Ramos (cell line): Measurements from ENCODE around the gene MCF2L.
"Not testable (repeated sequence)": the region's sequence is repeated elsewhere in the genome, so short reads cannot be mapped to it uniquely, and the experiment has no call there.

Source experiments
- in situ Hi-C: fragments of 300-500 bp; cut with MboI; formaldehyde crosslinking; loops from one replicate; pipeline ENCODE4 v1.14.3; 2022; ENCODE audit warnings: low sequenced_read_pairs; ENCODE audit not compliant: unreplicated experiment

The MCF2L gene

DNA sequence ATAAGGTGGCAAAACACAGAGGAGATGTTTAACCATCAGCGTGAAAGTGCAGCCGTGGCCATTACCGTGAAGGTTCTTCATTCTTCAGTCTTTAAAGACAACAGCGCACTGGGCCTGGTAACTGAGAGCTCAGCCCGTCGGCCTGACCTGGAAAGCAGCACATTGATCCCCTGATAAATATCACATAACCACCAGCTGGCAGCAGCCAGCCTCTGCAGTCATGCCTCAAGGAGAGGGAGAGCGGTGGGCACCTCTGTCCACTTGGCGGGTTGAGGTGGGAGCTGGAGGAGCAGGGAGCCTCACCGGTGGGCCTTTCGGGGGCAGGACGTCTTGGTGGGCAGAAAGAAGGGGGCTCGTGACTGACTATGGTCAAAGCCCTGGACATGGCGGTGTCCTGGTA, 58.1 kb downstream of the MCF2L start:
- in situ Hi-C loops: no loop called here

DNA sequence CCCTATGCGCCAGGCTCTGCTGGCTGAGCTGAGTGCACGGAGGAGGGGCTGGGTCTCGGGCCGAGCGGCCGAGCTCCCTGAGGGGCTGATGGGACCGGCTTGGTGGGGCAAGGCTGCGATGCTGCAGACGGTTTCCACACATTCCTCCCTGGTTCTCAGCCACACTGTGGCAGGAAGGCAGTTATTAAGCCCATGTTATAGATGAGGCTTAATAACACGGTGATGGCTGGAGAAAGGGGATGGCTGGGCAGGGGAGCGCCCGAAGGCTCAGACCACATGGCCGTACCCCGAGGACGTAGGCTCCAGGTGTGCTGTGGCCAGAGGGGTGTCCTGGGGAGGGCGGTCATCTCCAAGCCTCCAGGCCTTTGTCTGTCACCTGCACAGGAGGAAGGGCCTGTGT, 58.6 kb downstream of the MCF2L start:
- in situ Hi-C loops: no loop called here

DNA sequence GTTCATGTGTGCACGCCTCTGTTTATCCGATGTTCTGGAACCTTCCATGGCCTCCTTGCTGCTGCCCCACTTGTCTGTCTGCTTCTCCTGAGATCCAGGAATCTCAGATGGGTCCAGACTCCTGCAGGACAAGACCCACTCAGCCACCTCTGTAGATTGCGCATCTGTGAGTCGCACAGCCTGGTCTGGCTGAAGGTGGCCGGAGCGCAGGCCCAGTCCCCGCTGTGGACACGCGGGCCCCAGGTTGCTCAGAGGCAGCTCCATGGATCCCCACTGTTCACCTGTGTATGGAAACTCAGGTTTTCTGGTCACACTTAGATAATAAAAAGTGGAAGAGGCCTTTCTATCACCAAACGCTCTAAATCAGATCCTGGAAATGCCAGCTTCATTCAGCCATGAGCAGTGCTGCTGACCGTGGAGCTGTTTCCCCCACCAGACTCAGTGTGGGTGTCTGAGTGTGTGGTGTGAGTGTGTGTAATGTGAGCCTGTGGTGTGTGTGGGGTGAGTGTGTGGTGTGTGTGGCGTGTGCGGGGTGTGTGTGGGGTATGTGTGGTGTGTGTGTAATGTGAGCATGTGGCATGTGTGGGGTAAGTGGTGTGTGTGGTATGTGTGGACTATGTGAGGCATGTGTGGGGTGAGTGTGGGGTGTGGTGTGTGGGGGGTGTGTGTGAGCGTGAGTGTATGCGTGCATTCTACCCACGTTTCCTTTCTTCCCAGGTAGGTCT, 59.5 kb downstream of the MCF2L start:
- in situ Hi-C loops: no loop called here

DNA sequence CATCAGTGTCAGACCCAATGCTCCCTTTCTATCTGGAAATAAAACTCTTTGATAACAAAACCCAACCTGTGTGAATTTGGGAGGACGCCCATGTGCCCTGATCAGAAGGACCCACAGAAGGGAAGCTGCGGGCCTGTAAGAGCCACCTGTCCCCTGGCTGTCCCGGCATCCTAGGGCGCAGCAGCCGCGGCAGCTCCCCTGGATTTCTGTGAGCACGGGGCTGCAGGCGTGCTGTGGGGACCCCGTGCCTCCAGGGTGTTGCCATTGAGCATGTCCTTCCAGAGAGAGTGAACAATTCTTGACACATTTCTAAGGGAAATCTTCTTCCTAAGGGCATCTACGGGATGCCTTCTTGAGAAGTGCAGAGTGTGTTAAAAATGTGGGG, 60.0 kb downstream of the MCF2L start:
- in situ Hi-C loops: no loop called here

DNA sequence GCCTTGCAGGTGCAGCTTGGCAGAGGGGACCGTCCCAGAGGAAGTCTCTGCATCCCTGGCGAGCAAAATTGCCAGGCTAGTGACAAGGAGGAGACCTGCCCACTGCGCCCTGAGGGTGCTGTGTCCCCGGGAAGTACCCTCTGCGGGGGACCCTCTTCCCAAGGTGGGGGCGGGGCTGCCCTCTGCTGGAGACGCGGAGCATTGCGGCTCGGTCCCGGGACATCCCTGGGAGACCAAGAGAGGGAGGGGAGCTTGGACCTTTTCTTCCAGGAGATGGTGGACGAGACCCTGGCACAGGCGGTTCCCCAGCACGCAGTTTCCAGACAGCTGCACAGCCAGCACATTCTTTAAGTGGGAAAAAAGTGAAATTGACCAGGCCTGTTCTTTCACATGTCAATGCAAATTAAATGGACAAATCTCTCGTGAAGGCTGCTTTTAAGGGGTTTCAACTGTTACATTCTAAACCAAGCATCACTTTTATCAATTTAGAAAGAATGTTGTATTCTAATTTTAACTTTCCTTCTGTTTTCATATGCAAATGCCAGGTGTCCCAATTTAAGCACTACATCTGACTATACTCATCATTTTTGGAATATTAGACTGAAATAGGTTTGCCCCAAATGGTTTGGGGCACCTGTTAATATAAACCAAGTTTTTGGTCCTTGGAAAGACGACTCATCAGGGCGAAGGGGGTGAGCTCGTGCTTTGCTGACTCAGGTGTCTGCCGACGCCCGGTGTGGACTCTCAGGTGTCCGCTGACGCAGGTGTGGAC, 60.7 kb downstream of the MCF2L start:
- in situ Hi-C loops: no loop called here

DNA sequence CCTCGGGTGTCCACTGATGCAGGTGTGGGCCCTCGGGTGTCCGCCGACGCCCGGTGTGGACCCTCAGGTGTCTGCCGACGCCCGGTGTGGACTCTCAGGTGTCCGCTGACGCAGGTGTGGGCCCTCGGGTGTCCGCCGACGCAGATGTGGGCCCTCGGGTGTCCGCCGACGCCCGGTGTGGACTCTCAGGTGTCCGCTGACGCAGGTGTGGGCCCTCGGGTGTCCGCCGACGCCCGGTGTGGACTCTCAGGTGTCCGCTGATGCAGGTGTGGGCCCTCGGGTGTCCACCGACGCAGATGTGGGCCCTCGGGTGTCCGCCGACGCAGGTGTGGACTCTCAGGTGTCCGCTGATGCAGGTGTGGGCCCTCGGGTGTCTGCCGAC, 61.2 kb downstream of the MCF2L start:
- in situ Hi-C loops: not testable (repeated sequence)

DNA sequence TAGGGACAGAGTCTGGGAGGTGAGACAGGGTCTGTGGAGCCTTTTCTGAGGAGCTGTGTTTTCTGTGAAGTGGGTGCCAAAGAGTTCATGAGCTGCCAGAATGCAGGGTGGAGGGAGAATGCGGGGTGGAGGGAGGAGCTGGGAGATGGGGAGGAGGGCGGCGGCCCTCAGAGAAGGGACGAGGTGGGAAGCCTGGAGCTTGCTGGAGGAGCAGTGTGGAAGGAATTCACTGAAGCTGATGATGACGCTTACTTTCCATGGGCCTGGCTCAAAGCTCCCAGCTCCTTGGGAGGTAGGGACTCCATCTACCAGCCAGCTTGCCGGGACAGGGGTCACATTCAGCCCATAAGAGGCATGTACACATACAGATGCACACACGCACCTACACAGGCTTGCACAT, 62.5 kb downstream of the MCF2L start:
- in situ Hi-C loops: no loop called here

DNA sequence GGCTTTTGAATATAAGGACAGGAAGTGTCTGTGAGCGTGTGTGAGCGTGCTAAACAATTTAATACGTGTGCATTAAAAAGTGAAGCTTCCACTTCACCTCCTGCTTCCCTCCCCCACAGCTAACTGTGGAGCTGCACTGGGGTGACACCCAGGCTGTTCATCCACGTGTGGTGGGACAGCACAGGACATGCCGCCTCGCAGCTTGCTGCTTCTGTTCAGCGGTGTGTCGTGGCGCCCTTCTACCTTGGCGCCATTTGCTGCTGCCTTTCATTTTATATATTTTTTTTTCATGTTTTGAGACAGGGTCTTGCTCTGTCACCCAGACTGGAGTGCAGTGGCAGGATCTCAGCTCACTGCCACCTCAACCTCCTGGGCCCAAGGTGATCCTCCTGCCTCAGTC, 63.3 kb downstream of the MCF2L start:
- in situ Hi-C loops: no loop called here

DNA sequence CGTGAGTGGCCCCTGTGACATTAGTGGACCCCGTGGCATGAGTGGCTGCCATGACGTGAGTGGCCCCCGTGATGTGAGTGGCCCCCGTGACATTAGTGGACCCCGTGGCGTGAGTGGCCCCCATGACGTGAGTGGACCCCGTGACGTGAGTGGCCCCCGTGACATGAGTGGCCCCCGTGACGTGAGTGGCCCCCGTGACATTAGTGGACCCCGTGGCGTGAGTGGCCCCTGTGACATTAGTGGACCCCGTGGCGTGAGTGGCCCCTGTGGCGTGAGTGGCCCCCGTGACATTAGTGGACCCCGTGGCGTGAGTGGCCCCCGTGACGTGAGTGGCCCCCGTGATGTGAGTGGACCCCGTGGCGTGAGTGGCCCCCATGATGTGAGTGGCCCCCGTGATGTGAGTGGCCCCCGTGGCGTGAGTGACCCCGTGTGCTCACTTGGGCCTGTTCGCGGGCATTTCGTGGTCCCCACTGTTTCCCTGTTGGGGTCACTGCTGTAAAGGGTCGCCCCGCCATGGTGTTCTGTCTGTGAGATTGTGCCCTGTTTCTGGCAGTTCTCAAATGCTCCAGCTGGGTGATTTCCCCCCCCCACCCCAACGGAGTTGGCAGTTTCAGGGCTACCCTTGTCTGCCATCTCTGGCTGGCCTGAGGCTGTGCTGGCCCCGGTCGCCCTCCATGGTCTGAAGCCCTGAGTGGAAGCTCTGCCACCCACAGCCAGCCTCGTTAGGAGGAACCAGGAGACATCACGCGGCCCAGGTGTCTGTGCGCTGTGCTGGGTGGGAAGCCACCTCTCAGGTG, 64.2 kb downstream of the MCF2L start:
- in situ Hi-C loops: no loop called here

DNA sequence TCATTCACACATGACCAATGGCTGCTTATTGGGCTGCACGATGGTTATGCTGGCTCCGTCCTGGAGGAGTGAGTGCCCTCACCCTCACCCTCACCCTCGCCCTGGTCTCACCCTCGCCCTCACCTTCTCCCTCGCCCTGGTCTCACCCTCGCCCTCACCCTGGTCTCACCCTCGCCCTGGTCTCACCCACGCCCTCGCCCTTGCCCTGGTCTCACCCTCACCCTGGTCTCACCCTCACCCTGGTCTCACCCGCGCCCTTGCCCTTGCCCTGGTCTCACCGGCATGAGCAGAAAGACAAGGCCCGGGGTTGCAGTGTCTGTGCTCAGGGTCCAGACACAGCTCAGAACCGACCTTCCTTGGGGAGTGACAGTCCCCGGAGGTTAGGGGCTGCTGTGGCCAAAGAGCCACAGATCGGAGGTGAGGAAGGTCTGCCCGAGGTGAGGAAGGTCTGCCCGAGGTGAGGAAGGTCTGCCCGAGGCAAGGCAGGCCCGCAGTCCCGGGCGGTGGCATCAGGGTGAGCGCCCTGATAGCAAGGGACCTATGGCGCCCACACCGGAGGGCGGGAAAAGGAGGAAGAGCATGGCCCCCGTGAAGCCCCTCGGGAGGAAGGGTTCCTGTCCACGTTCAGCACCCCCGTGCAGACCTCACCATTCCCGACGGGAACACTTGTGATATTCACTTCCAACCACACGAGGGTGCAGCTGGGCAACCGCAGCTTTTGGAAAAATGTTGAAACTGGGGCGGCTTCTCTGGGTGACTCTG, 65.6 kb downstream of the MCF2L start:
- in situ Hi-C loops: no loop called here

DNA sequence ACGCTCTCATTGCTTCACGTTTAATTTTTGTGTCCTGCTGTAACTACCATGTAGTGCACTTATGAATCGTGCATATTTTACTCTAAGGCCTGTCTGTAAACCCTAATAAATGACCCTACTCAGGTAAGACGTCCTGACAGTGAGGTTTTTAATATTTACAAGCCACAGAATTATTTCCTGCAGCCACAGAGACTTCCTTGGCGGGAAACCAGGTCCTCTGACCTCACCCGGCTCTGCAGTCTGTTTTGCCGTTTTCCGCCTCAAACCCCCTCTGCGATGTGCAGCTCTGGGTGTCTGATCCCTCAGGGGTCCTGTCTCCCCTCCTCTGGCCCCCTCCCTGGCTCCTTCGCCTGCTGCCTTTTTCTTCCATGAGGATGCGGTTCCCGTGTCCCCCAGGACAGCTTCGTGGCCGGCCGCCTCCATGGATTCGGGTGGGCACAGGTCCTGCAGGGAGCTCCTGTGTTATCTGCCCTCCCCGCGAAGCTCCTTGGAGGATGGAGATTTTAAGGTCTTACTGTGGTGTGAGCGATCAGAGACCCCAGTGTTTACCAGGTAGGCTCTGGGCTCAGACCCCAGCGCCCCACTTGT, 66.3 kb downstream of the MCF2L start:
- in situ Hi-C loops: no loop called here

DNA sequence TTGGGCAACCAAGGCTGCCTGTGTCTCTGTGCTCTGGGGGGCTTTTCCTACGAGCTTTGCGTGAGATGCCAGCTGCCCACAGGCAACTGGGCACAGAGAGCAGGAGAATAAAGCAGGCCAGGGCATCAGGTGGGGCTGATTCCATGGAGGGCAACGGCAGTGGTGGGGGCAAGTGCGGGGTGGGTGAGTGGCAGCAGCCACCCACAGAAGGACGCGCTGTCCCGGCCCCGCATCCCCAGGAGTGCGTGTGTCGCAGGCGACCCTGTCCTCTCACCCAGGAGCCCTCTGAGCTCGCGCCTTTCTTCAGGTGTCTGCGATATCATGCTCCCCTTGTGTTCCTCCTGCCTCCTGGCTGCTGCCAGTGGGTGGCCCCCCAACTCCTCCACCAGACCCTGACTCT, 67.4 kb downstream of the MCF2L start:
- in situ Hi-C loops: no loop called here

DNA sequence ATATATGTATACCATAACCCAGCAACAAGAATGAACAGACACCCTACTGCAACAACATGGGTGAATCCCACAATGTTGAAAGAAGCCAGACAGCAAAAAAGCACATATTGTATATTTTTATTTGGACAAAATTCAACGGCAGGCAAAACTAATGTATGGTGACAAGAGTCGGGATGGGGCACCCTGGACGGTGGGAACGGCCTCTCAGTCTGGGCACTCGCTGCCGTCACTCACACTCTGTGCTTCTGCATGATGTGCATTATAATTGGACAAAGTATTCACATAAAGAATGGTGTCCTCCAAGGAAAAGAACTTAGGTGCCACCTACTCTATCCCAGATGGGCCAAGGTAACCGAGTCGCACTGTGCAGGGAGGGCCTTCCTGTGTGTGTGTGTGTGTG, 71.0 kb downstream of the MCF2L start:
- in situ Hi-C loops: no loop called here

DNA sequence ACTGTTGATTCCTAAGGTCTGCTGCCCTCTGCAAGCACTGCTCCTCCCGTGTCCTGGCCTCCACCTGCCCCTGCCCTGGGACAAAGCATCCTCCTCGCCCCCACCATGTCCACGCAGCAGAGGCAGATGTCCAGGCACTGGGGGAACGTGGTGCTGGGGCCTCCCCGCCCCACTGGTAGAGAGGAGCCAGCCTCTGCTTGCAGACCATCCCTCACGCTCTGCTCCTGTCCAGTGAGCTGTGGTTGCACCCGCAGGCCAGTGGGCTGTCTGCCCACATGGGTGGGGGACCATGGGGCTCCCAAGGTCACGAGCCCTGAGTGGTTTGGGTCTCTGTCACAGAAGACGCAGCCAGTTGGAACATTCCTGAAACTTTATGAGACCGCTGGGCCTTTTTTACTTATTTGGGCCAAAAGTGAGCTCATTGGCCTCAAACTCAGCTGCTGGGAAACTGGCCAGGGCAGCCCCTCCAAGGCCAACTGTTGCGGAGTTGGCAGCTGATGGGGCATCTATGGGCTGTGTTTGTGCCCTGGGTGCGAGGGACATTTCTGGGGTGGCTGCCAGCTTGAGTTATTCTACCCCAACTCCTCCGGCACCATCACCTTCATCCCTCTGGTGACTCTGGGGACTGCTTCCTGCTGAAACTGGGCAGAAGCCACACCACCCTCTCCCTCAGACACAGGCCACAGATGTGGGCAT, 71.7 kb downstream of the MCF2L start:
- in situ Hi-C loops: no loop called here

DNA sequence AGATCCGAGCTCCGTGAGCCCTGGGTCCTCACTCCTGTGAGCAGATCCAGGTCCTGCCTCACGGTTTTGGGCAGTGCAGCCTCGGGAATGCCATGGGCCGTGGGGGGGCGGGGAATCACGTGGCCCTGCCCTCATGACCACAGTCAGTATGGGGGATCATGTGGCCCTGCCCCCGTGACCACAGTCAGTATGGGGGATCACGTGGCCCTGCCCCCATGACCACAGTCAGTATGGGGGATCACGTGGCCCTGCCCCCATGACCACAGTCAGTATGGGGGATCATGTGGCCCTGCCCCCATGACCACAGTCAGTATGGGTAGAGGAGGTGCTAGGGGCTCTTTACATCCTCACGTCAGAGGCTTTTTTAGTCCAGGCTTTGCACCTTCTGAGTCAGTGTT, 72.3 kb downstream of the MCF2L start:
- in situ Hi-C loops: no loop called here

DNA sequence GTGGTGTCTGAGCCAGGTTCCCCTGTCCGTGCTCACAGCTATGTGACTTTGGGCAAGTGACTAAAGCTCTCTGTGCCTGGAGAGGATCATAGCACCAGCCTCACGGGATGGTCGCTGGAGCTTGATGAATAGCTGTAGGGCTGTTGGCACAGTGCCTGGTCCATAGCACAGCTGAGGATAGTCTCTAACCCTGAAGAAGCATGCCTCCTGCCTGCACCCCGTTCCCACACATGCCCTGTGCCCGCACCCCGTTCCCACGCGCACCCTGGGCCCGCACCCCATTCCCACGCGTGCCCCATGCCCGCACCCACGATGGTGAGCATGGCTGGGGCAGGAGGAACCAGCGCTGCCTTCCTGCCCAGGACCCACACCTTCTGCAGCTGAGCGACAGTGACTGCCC, 72.9 kb downstream of the MCF2L start:
- in situ Hi-C loops: no loop called here

DNA sequence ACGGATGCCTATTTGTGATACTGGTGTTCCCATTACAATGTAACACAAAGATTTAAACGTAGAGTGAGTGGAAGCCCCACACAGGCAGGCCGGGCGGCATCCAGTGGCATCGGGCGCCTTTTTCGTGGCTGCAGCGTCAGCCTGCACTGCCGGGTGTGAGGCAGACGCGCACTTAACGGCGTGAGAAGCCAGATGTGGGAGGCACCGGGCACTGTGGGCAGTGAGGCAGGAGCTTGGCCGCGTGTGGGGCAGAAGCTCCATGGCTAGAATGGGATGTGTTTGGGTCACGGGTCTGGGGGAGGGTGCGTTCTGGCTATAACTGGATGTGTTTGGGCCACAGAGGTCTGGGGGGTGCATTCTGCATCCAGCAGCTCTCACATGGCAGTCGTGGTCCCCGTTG, 73.4 kb downstream of the MCF2L start:
- in situ Hi-C loops: no loop called here

DNA sequence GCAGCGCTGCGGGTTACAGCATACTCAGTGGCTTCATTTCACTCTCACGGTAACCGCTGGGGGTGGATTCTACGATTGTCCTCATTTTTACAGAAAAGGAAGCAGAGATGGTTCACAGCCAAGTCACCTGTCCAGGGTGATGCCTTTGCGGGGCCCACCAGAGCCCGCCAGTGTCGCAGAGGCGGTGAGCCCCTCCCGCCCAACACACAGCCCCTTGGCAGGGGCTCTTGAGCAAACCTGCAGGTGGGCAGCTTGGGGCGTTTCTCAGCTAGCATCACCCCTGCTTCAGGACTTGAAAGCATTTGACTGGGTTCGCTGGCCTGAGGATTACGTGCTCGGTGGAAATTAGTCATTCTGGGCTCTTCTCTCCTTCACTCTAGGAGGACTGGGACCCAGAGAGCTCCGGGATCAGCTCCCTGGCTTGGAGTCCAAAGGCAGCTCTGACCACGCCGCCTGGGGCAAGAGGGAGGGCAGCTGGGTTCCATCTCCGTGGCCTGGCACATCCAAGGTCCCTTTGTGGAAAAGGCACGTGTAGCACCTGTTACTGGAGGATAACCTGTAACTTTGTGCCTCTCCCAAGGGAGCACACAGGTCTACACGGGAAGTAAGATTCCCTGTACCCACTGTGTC, 74.1 kb downstream of the MCF2L start:
- in situ Hi-C loops: no loop called here

DNA sequence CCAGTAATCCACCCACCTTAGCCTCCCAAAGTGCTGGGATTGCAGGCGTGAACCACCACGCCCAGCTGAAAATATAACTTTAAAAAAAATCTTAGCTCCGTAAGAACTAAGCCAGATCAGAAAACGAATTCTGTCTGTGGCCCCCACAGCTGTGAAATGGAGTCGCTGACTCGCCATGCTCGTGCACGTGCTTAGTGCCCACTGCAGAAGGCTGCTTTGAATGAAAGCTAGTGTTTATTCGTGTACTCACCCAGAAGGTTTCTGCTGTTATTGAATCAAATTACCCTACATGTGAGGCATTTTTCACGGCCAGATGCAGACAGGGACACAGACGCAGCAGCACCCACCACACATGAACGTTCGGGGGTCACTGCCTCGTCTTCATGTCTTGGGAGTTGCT, 74.9 kb downstream of the MCF2L start:
- in situ Hi-C loops: no loop called here
